Lower lobe of right lung (tissue), 2 donors: ENCODE measurements around the gene TMEM45A. TPM values are rescaled to one million over a fixed set of nuclear protein-coding genes. Genes with fewer than 3 reads are reported as not detected.
"Not testable (repeated sequence)": the region's sequence is repeated elsewhere in the genome, so short reads cannot be mapped to it uniquely, and the experiment has no call there.

Source experiments
- ATAC-seq, 2 donors: fragments of 200-7000 bp; cut with Tn5 transposase; one replicate each; pipeline ENCODE4 v1.9.1; 2020 to 2022; ENCODE audit warnings: mild to moderate bottlenecking in 2 of 2, moderate library complexity in 2 of 2
- DNase-seq: peaks from one replicate; pipeline ENCODE4 v3.0.0-alpha.2; 2020
- H3K27ac ChIP-seq: fragments of 200-600 bp; one replicate; pipeline ENCODE4 v1.8.0; 2022
- H3K27me3 ChIP-seq: fragments of 200-600 bp; one replicate; pipeline ENCODE4 v1.8.0; 2022; ENCODE audit warnings: low read depth
- H3K36me3 ChIP-seq: fragments of 200-600 bp; one replicate; pipeline ENCODE4 v1.8.0; 2022; ENCODE audit warnings: mild to moderate bottlenecking
- H3K4me1 ChIP-seq: fragments of 200-600 bp; one replicate; pipeline ENCODE4 v1.8.0; 2022
- H3K4me3 ChIP-seq: fragments of 200-600 bp; one replicate; pipeline ENCODE4 v1.8.0; 2022; ENCODE audit warnings: mild to moderate bottlenecking
- H3K9me3 ChIP-seq: fragments of 200-600 bp; one replicate; pipeline ENCODE4 v1.8.0; 2022
- intact Hi-C: fragments of 100-400 bp; cut with DNase I; formaldehyde crosslinking; loops from one replicate; pipeline ENCODE4 v1.11.0; 2022
- total RNA-seq: library from RNA; stranded (reverse); fragmentation: NEBNext Ultra II Directional; extraction: Animal tissue kit (Norgen Biotek cat#: 25700); gene quantifications from one replicate; pipeline ENCODE4 v1.2.1, GENCODE V29; 2021
- TF ChIP-seq, protein P1 (sequence below): fragments of 200-600 bp; IDR thresholded peaks from one replicate; pipeline ENCODE4 v1.8.0; 2022; ENCODE audit warnings: antibody characterized with exemption, mild to moderate bottlenecking
- donor health status: DM: no; HTN: yes; CAD: no; lungs with severe emphysema.

Gene TMEM45A
- total RNA-seq, 1 donor from 2014 or later: 17.2 TPM

DNA sequence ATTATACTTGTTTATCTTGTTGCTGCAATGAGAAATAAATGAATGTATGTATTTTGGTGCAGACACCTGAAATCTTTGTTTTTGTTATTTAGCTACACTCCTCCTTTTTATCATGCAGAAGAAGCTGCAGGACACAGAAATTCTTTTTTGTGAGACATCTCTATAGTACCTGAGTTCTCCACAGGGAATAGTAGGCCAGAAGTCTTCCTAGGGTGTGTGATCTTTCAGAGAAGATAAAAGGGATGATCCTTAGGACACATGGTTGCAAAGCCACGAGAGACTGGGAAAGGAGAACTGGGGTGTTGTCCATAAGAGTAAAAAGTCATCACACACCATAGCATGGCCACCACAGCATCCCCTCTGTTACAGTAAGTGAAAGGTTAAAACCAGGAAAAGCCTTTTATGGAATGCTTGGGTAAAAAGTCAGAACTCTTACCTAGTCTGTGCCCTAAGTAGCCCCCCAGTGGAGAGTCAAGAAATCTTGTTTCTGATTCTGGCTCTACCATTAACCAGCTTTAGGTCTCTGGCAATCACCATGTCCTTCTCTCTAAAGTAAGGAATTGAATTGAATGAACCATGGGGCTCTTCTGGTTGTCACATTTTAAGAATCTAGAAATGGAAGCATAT is 85.1 kb downstream of the TMEM45A start:
- TF ChIP-seq, protein P1, sequence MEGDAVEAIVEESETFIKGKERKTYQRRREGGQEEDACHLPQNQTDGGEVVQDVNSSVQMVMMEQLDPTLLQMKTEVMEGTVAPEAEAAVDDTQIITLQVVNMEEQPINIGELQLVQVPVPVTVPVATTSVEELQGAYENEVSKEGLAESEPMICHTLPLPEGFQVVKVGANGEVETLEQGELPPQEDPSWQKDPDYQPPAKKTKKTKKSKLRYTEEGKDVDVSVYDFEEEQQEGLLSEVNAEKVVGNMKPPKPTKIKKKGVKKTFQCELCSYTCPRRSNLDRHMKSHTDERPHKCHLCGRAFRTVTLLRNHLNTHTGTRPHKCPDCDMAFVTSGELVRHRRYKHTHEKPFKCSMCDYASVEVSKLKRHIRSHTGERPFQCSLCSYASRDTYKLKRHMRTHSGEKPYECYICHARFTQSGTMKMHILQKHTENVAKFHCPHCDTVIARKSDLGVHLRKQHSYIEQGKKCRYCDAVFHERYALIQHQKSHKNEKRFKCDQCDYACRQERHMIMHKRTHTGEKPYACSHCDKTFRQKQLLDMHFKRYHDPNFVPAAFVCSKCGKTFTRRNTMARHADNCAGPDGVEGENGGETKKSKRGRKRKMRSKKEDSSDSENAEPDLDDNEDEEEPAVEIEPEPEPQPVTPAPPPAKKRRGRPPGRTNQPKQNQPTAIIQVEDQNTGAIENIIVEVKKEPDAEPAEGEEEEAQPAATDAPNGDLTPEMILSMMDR: no peak
- no peak overlapping the region for H3K4me3 ChIP-seq
- H3K4me1 ChIP-seq: no peaks in the 10 kb centered on the region
- ATAC-seq (no peak), DNase-seq (no peak)
- H3K27me3 ChIP-seq: no peaks in the 10 kb centered on the region
- H3K9me3 ChIP-seq: no peaks in the 10 kb centered on the region
- no peak overlapping the region for H3K27ac ChIP-seq
- H3K36me3 ChIP-seq: no peaks in the 10 kb centered on the region
- intact Hi-C loops: no loop called here

DNA sequence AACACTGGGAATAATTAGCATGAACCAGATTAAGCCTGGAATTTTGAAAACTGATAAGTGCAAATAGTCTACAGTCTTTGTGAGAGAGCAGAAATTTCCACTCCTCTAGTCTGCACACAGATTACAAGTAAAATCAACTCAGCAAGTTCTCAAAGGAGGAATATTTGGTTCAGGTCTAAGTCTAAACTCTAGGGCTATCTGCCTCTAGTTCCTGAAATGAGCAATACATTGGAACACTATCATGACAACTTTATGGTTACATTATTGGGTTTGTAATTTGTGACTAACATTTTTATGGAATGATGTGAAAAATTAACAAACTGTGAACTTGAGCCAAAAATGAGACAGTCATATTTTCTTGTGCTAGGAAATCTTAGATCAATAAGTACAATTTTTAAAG is 86.2 kb downstream of the TMEM45A start:
- no peak overlapping the region for H3K4me3 ChIP-seq
- DNase-seq (no peak), ATAC-seq (no peak)
- intact Hi-C loops: no loop called here
- H3K27ac ChIP-seq: no peak overlapping the region
- H3K36me3 ChIP-seq: no peaks in the 10 kb centered on the region
- H3K9me3 ChIP-seq: no peaks in the 10 kb centered on the region
- TF ChIP-seq, protein P1: no peak
- no peaks in the 10 kb centered on the region for H3K4me1 ChIP-seq
- no peaks in the 10 kb centered on the region for H3K27me3 ChIP-seq

DNA sequence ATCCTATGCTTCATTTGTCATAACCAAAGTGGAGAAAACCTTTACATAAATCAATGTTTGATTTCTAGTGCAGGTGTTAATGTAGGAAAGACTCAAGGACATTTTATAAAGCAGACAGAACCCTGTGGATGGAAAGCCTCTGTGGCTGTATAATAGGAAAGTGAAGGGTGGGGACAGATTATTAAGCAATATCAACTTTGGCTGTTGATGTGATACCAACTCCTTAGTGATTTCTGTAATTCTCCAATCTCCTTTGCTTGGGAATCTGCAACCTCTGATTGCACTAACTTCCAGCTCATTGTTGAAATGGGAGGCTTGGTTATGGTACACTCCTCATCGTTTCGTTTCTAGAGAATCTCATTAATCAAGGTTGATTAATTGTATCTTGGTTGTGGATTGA is 87.7 kb downstream of the TMEM45A start:
- Histone ChIP-seq H3K4me1 (no peaks in the 10 kb centered on the region), H3K27me3 (no peaks in the 10 kb centered on the region), H3K9me3 (no peaks in the 10 kb centered on the region), H3K4me3 (no peak overlapping the region), H3K36me3 (no peaks in the 10 kb centered on the region), H3K27ac (no peak overlapping the region)
- ATAC-seq (no peak), DNase-seq (no peak)
- TF ChIP-seq, protein P1: no peak
- intact Hi-C loops: loop anchor here (10.0 kb wide), 1 partner anchor 115 kb away; no protein-coding TSS in a partner anchor

DNA sequence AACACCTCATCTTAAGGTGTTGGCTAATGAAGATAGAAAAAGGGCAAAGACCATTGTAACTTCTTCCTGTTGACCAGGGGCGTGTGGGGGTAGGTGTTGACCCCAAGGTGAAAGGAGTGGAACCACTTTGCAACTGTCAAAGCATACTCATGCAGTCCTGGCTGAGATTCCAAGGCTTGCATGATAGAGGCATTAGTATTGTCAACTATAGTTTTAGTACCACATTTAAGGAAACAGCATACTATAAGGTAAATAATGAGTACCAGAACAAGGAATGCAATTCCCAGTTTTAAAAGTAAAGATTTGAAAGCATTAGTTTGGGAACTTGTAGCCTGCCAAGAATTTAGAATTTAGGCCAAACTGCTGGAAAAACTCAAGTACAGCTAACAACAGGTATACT is 89.2 kb downstream of the TMEM45A start:
- intact Hi-C loops: loop anchor here (10.0 kb wide), 1 partner anchor 117 kb away; no protein-coding TSS in a partner anchor
- H3K36me3 ChIP-seq: no peaks in the 10 kb centered on the region
- H3K27ac ChIP-seq: no peak overlapping the region
- TF ChIP-seq, protein P1: no peak
- H3K9me3 ChIP-seq: no peaks in the 10 kb centered on the region
- no peaks in the 10 kb centered on the region for H3K4me1 ChIP-seq
- ATAC-seq (no peak), DNase-seq (no peak)
- no peak overlapping the region for H3K4me3 ChIP-seq
- no peaks in the 10 kb centered on the region for H3K27me3 ChIP-seq

DNA sequence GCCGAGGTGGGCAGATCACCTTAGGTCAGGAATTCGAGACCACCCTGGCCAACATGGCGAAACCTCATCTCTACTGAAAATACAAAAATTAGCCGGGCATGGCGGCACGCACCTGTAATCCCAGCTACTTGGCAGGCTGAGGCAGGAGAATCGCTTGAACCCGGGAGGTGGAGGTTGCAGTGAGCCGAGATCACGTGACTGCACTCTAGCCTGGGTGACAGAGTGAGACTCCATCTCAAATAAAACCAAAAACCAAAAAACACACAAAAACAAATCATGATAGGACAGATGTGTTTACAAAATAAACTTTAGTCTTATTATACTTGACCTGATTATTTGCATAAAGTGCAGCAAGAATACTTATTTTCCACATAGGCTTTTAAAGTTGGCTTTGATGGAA is 89.7 kb downstream of the TMEM45A start:
- H3K27me3 ChIP-seq, H3K9me3 ChIP-seq, H3K4me3 ChIP-seq, H3K27ac ChIP-seq, DNase-seq, H3K4me1 ChIP-seq, H3K36me3 ChIP-seq, ATAC-seq: not testable (repeated sequence)
- intact Hi-C loops: loop anchor here (10.0 kb wide), 1 partner anchor 117 kb away; no protein-coding TSS in a partner anchor

DNA sequence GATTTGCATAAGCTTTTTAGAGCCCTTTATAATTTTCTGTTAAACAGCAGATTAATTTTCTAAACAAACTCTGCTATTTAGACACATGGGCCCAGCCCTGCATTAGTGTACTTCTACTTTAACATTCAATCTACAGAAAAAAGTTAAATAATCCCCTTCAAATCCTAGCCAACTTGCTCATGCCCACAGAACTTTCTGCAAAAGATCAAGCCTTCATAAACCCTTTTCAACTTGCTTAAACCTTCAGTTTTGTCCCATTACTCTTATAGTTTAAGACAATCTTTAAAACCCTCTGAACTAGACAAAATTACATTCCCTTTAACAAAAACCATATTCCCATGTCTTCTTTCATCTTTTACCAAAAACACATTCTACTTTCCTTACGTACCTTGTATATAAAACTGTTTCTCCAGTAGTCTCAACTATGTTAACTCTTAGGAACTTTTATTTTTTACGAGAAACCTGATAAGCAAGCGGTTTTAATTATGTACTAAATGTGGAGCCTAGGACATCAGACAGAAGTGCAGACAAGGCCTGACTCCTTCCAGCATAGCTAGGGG is 91.8 kb downstream of the TMEM45A start:
- no peaks in the 10 kb centered on the region for H3K9me3 ChIP-seq
- ATAC-seq (no peak), DNase-seq (no peak)
- H3K4me3 ChIP-seq: no peak overlapping the region
- H3K36me3 ChIP-seq: no peaks in the 10 kb centered on the region
- no peaks in the 10 kb centered on the region for H3K27me3 ChIP-seq
- intact Hi-C loops: loop anchor here (10.0 kb wide), 1 partner anchor 119 kb away; no protein-coding TSS in a partner anchor
- TF ChIP-seq, protein P1: no peak
- H3K4me1 ChIP-seq: no peaks in the 10 kb centered on the region
- no peak overlapping the region for H3K27ac ChIP-seq
